ENCODE data around the gene MORN5. TPM values are rescaled to one million over a fixed set of nuclear protein-coding genes. Genes with fewer than 3 reads are reported as not detected.

The MORN5 gene
- total and polyA plus RNA-seq, 10 donors = 1.4 TPM; not detected in 9

- TF ChIP-seq CTCF (IDR thresholded peaks at IDR 0.05 in 8 of 11, conservative IDR thresholded peaks at IDR 0.05 in 3 of 11) (no peak), POLR2A (IDR thresholded peaks at IDR 0.05) (no peak), POLR2AphosphoS5 (IDR thresholded peaks at IDR 0.05) (no peak)
- peaks cover 0 to 19% (median 0%) of the 10 kb centered on the region in 7 donors for H3K27me3 ChIP-seq (replicated peaks in 1 of 7)
- intact Hi-C loops (cut with DNase I; ENCODE audit: low total_unique reads) = no loop called here
- no peak overlapping the region for H3K4me3 ChIP-seq
- no peak overlapping the region for H3K27ac ChIP-seq
- H3K4me1 ChIP-seq = no peaks in the 10 kb centered on the region
- WGBS, 5 donors = 82 to 100% (median 93%) methylated on average over 1 of the region's 1 CpG
- no peak for DNase-seq
- H3K9me3 ChIP-seq = no peaks in the 10 kb centered on the region
- H3K36me3 ChIP-seq = no peaks in the 10 kb centered on the region
Observed at GRCh38 chr9:122184551-122184950, 24.8 kb downstream of the MORN5 start.

- TF ChIP-seq POLR2A (IDR thresholded peaks at IDR 0.05) (no peak), CTCF (IDR thresholded peaks at IDR 0.05 in 8 of 11, conservative IDR thresholded peaks at IDR 0.05 in 3 of 11) (no peak), POLR2AphosphoS5 (IDR thresholded peaks at IDR 0.05) (no peak)
- Histone ChIP-seq H3K27ac (no peak overlapping the region), H3K27me3 (replicated peaks in 1 of 7) (peaks cover 0 to 19% (median 0%) of the 10 kb centered on the region in 7 donors), H3K36me3 (no peaks in the 10 kb centered on the region), H3K9me3 (no peaks in the 10 kb centered on the region), H3K4me3 (no peak overlapping the region), H3K4me1 (no peaks in the 10 kb centered on the region)
- peak; percentile 13 for DNase-seq
- 79 to 89% (median 86%) methylated on average over 5 of the region's 5 CpGs for WGBS, 5 donors
- intact Hi-C loops (cut with DNase I; ENCODE audit: low total_unique reads) = no loop called here
Observed at GRCh38 chr9:122186301-122186700, 26.6 kb downstream of the MORN5 start.

- DNase-seq = peak; percentile 35
- peaks cover 0 to 14% (median 0%) of the 10 kb centered on the region in 7 donors for H3K27me3 ChIP-seq (replicated peaks in 1 of 7)
- no peaks in the 10 kb centered on the region for H3K4me1 ChIP-seq
- H3K36me3 ChIP-seq = no peaks in the 10 kb centered on the region
- no peak overlapping the region for H3K4me3 ChIP-seq
- TF ChIP-seq POLR2AphosphoS5 (IDR thresholded peaks at IDR 0.05) = no peak
- no peak for TF ChIP-seq POLR2A (IDR thresholded peaks at IDR 0.05)
- no peak for TF ChIP-seq CTCF (IDR thresholded peaks at IDR 0.05 in 8 of 11, conservative IDR thresholded peaks at IDR 0.05 in 3 of 11)
- no peak overlapping the region for H3K27ac ChIP-seq
- 86 to 95% (median 94%) methylated on average over 8 of the region's 8 CpGs for WGBS, 5 donors
- intact Hi-C loops (cut with DNase I; ENCODE audit: low total_unique reads) = no loop called here
- H3K9me3 ChIP-seq = no peaks in the 10 kb centered on the region
Observed at GRCh38 chr9:122186777-122187470, 27.2 kb downstream of the MORN5 start.

- no peaks in the 10 kb centered on the region for H3K36me3 ChIP-seq
- no peak overlapping the region for H3K4me3 ChIP-seq
- no peak for DNase-seq
- no peaks in the 10 kb centered on the region for H3K27me3 ChIP-seq (replicated peaks in 1 of 7)
- 88 to 93% (median 90%) methylated on average over 6 of the region's 6 CpGs for WGBS, 5 donors
- H3K4me1 ChIP-seq = no peaks in the 10 kb centered on the region
- H3K9me3 ChIP-seq = no peaks in the 10 kb centered on the region
- TF ChIP-seq POLR2A (IDR thresholded peaks at IDR 0.05) (no peak), CTCF (IDR thresholded peaks at IDR 0.05 in 8 of 11, conservative IDR thresholded peaks at IDR 0.05 in 3 of 11) (no peak), POLR2AphosphoS5 (IDR thresholded peaks at IDR 0.05) (no peak)
- H3K27ac ChIP-seq = no peak overlapping the region
- intact Hi-C loops (cut with DNase I; ENCODE audit: low total_unique reads) = no loop called here
Observed at GRCh38 chr9:122188369-122188768, 28.7 kb downstream of the MORN5 start.

Data from spleen (tissue), 11 donors.